Mesenteric fat pad (tissue), 1 donor: ENCODE measurements around the gene CTSE. TPM values are rescaled to one million over a fixed set of nuclear protein-coding genes. Genes with fewer than 3 reads are reported as not detected.

ENCODE experiments used
- DNase-seq: peaks from one replicate; pipeline ENCODE4 v3.0.0-alpha.2; 2020; ENCODE audit warnings: low spot score
- total RNA-seq: library from RNA; stranded (reverse); fragmentation: NEBNext Ultra II Directional; extraction: Animal tissue kit (Norgen Biotek cat#: 25700); gene quantifications from one replicate; pipeline ENCODE4 v1.2.1, GENCODE V29; 2021
- donor health status: DM: yes; HTN: yes; CAD: no.

CTSE gene
- total RNA-seq, 1 donor from 2014 or later = 0.35 TPM

GRCh38 chr1:206050655-206051235, 27.1 kb upstream of the CTSE start:
- no peak for DNase-seq

GRCh38 chr1:206049919-206050600, 26.4 kb upstream of the CTSE start:
- DNase-seq = no peak

- no peak for DNase-seq
Measured at GRCh38 chr1:206049293-206049692, 25.6 kb upstream of the CTSE start.

GRCh38 chr1:206048582-206048981, 24.9 kb upstream of the CTSE start:
- no peak for DNase-seq

- no peak for DNase-seq
Measured at GRCh38 chr1:206047271-206047670, 23.6 kb upstream of the CTSE start.

- DNase-seq = no peak
Measured at GRCh38 chr1:206041640-206042039, 17.9 kb upstream of the CTSE start.

- no peak for DNase-seq
Measured at GRCh38 chr1:206040328-206040727, 16.6 kb upstream of the CTSE start.

- DNase-seq = no peak
Measured at GRCh38 chr1:206039046-206039973, 15.6 kb upstream of the CTSE start.

GRCh38 chr1:206037581-206037980, 13.9 kb upstream of the CTSE start:
- DNase-seq = no peak

GRCh38 chr1:206036663-206037455, 13.2 kb upstream of the CTSE start:
- no peak for DNase-seq

- DNase-seq = no peak
Measured at GRCh38 chr1:206035027-206035426, 11.3 kb upstream of the CTSE start.

- no peak for DNase-seq
Measured at GRCh38 chr1:206032380-206033140, 8.9 kb upstream of the CTSE start.

- no peak for DNase-seq
Measured at GRCh38 chr1:206030714-206031113, 7.0 kb upstream of the CTSE start.

GRCh38 chr1:206030191-206030590, 6.5 kb upstream of the CTSE start:
- DNase-seq = no peak

- no peak for DNase-seq
Measured at GRCh38 chr1:206029484-206029883, 5.8 kb upstream of the CTSE start.

GRCh38 chr1:206025283-206025820, 1.7 kb upstream of the CTSE start:
- no peak for DNase-seq

- DNase-seq = no peak
Measured at GRCh38 chr1:206022766-206023165, 929 bp downstream of the CTSE start.

GRCh38 chr1:206021626-206022365, 1.9 kb downstream of the CTSE start:
- DNase-seq = no peak

GRCh38 chr1:206021008-206021625, 2.6 kb downstream of the CTSE start:
- no peak for DNase-seq
